Colonic mucosa (tissue), 4 donors: ENCODE measurements around the gene IL17RD. TPM values are rescaled to one million over a fixed set of nuclear protein-coding genes. Genes with fewer than 3 reads are reported as not detected.
A peak's percentile ranks its signal among the peaks of the same experiment; 100 is the strongest.

ENCODE experiments used
- DNase-seq: peaks from one replicate; pipeline ENCODE4 v3.0.0-alpha.2; 2020
- H3K27ac ChIP-seq: fragments of 200-600 bp; one replicate; pipeline ENCODE4 v1.8.0; 2021
- H3K27me3 ChIP-seq: fragments of 200-600 bp; one replicate; pipeline ENCODE4 v1.8.0; 2021
- H3K36me3 ChIP-seq: fragments of 200-600 bp; one replicate; pipeline ENCODE4 v1.8.0; 2021
- H3K4me1 ChIP-seq: fragments of 200-600 bp; one replicate; pipeline ENCODE4 v1.8.0; 2021; ENCODE audit warnings: mild to moderate bottlenecking
- H3K4me3 ChIP-seq: fragments of 200-600 bp; one replicate; pipeline ENCODE4 v1.8.0; 2021
- H3K9ac ChIP-seq, 2 donors: one replicate each; pipeline ENCODE4 v1.7.0; 2013; ENCODE audit warnings: control low read depth in 2 of 2, low read depth in 2 of 2, low read length in 2 of 2
- H3K9me3 ChIP-seq: fragments of 200-600 bp; one replicate; pipeline ENCODE4 v1.8.0; 2021
- CTCF ChIP-seq: fragments of 200-600 bp; IDR thresholded peaks from one replicate; pipeline ENCODE4 v1.8.0; 2022; ENCODE audit warnings: antibody characterized with exemption, mild to moderate bottlenecking
- intact Hi-C: fragments of 100-400 bp; cut with DNase I; formaldehyde crosslinking; loops from one replicate; pipeline ENCODE4 v1.14.1; 2022
- total RNA-seq, 2 donors: library from RNA; stranded (reverse); fragmentation: NEBNext Ultra II Directional in 1 of 2; extraction: Animal tissue kit (Norgen Biotek cat#: 25700) in 1 of 2; gene quantifications; one replicate each; pipeline ENCODE4 v1.2.1, GENCODE V29; 2021
- donor health status: healthy.
- donor health status: DM: no; HTN: no; CAD: no.
- donor health status: DM: no; HTN: no; CAD: no.

The IL17RD gene
- total RNA-seq, 2 donors from 2014 or later = 2.0 to 5.6 TPM

GRCh38 chr3:57048728-57049127 is 116.4 kb downstream of the IL17RD start:
- intact Hi-C loops = no loop called here
- Histone ChIP-seq H3K4me3 (no peak overlapping the region), H3K9ac (no peak overlapping the region), H3K9me3 (no peaks in the 10 kb centered on the region), H3K4me1 (no peaks in the 10 kb centered on the region), H3K27me3 (no peaks in the 10 kb centered on the region), H3K27ac (no peak overlapping the region), H3K36me3 (no peaks in the 10 kb centered on the region)
- no peak for DNase-seq
- TF ChIP-seq CTCF = no peak

GRCh38 chr3:57048052-57048671 is 117.0 kb downstream of the IL17RD start:
- Histone ChIP-seq H3K27ac (no peak overlapping the region), H3K9ac (no peak overlapping the region), H3K27me3 (no peaks in the 10 kb centered on the region), H3K36me3 (no peaks in the 10 kb centered on the region), H3K4me3 (no peak overlapping the region), H3K4me1 (no peaks in the 10 kb centered on the region), H3K9me3 (no peaks in the 10 kb centered on the region)
- no peak for TF ChIP-seq CTCF
- DNase-seq = peak; percentile 28
- intact Hi-C loops = no loop called here

- no peaks in the 10 kb centered on the region for H3K36me3 ChIP-seq
- no peak for TF ChIP-seq CTCF
- no peak overlapping the region for H3K9ac ChIP-seq
- no peaks in the 10 kb centered on the region for H3K9me3 ChIP-seq
- H3K27me3 ChIP-seq = no peaks in the 10 kb centered on the region
- H3K4me3 ChIP-seq = no peak overlapping the region
- no peak overlapping the region for H3K27ac ChIP-seq
- intact Hi-C loops = no loop called here
- no peak for DNase-seq
- H3K4me1 ChIP-seq = no peaks in the 10 kb centered on the region
Observed at GRCh38 chr3:57046101-57046765, 118.9 kb downstream of the IL17RD start.

GRCh38 chr3:57043518-57043917 is 121.6 kb downstream of the IL17RD start:
- no peak overlapping the region for H3K27ac ChIP-seq
- intact Hi-C loops = no loop called here
- no peak overlapping the region for H3K4me3 ChIP-seq
- no peak for TF ChIP-seq CTCF
- DNase-seq = no peak
- no peak overlapping the region for H3K9ac ChIP-seq
- no peaks in the 10 kb centered on the region for H3K9me3 ChIP-seq
- no peaks in the 10 kb centered on the region for H3K4me1 ChIP-seq
- H3K27me3 ChIP-seq = no peaks in the 10 kb centered on the region
- H3K36me3 ChIP-seq = no peaks in the 10 kb centered on the region

GRCh38 chr3:57041674-57042073 is 123.5 kb downstream of the IL17RD start:
- intact Hi-C loops = no loop called here
- no peaks in the 10 kb centered on the region for H3K36me3 ChIP-seq
- no peak for TF ChIP-seq CTCF
- H3K9ac ChIP-seq = no peak overlapping the region
- no peaks in the 10 kb centered on the region for H3K27me3 ChIP-seq
- DNase-seq = no peak
- no peak overlapping the region for H3K27ac ChIP-seq
- H3K4me3 ChIP-seq = no peak overlapping the region
- no peaks in the 10 kb centered on the region for H3K9me3 ChIP-seq
- H3K4me1 ChIP-seq = no peaks in the 10 kb centered on the region

Other genes starting within 250 kb of the IL17RD start
- under 1 TPM in 1 of 2 donors, not detected in 1; 0.27 TPM for gene SPATA12, start 104.7 kb downstream of the IL17RD start, total RNA-seq
- under 1 TPM; 0.42 to 0.48 TPM for gene HESX1, start 34.6 kb upstream of the IL17RD start, total RNA-seq
- gene APPL1, start 62.4 kb upstream of the IL17RD start, total RNA-seq = 10 to 100 TPM; 25.8 to 34.9 TPM
- not detected for gene ASB14, start 127.3 kb upstream of the IL17RD start, total RNA-seq